Stimulated activated CD4-positive, alpha-beta T cell treated with anti-CD3 and anti-CD28 coated beads, Interleukin-4, amount 100 ng/mL, for 24 hours (primary cell): ENCODE data around the gene PTDSS2.
A peak's percentile ranks its signal among the peaks of the same experiment; 100 is the strongest.
"Not testable (repeated sequence)": the region's sequence is repeated elsewhere in the genome, so short reads cannot be mapped to it uniquely, and the experiment has no call there.

Source experiments
- DNase-seq: peaks from one replicate; pipeline ENCODE4 v3.0.0-alpha.2; 2020

Gene PTDSS2

GRCh38 chr11:433641-434040, 16.4 kb upstream of the PTDSS2 start:
- no peak for DNase-seq

GRCh38 chr11:434496-434895, 15.6 kb upstream of the PTDSS2 start:
- no peak for DNase-seq

- DNase-seq = not testable (repeated sequence)
Measured at GRCh38 chr11:434999-435740, 14.9 kb upstream of the PTDSS2 start.

GRCh38 chr11:437228-437870, 12.7 kb upstream of the PTDSS2 start:
- no peak for DNase-seq

- DNase-seq = no peak
Measured at GRCh38 chr11:438101-438844, 11.8 kb upstream of the PTDSS2 start.

- no peak for DNase-seq
Measured at GRCh38 chr11:439315-440064, 10.6 kb upstream of the PTDSS2 start.

GRCh38 chr11:440065-441042, 9.7 kb upstream of the PTDSS2 start:
- DNase-seq = no peak

GRCh38 chr11:441043-441417, 9.0 kb upstream of the PTDSS2 start:
- DNase-seq = no peak

GRCh38 chr11:441418-442274, 8.4 kb upstream of the PTDSS2 start, which contains the start of gene ANO9:
Gene ANO9, minus strand, starts transcription at chr11:442011. Its CDS starts 85 bp downstream, at chr11:441926.
- DNase-seq = peak; percentile 65

- no peak for DNase-seq
Measured at GRCh38 chr11:442611-443081, 7.4 kb upstream of the PTDSS2 start.

GRCh38 chr11:443542-444199, 6.4 kb upstream of the PTDSS2 start:
- DNase-seq = no peak

- no peak for DNase-seq
Measured at GRCh38 chr11:444396-445144, 5.5 kb upstream of the PTDSS2 start.

- no peak for DNase-seq
Measured at GRCh38 chr11:445765-446588, 4.1 kb upstream of the PTDSS2 start.

GRCh38 chr11:446891-447290, 3.2 kb upstream of the PTDSS2 start:
- no peak for DNase-seq

GRCh38 chr11:447923-448731, 2.0 kb upstream of the PTDSS2 start:
- peak; percentile 95 for DNase-seq

GRCh38 chr11:450809-451451, 851 bp downstream of the PTDSS2 start:
- peak; percentile 78 for DNase-seq

- no peak for DNase-seq
Measured at GRCh38 chr11:451738-452137, 1.7 kb downstream of the PTDSS2 start.
